GM10248 (cell line): ENCODE data around the gene EPS15.
A peak's percentile ranks its signal among the peaks of the same experiment; 100 is the strongest.

Experiments used
- CTCF ChIA-PET: fragments of 300-600 bp; sonication (Branson Sonifier 250); formaldehyde crosslinking; extraction: SDS; loops from one replicate; lab custom pipeline; 2021; ENCODE audit warnings: antibody characterized with exemption; lab: Yijun Ruan, JAX
- POLR2A ChIA-PET: fragments of 350-650 bp; sonication (Branson Sonifier 250); formaldehyde crosslinking; extraction: SDS; loops from one replicate; lab custom pipeline; 2020; ENCODE audit warnings: antibody characterized with exemption; lab: Yijun Ruan, JAX
- DNase-seq: peaks from one replicate; pipeline ENCODE4 v3.0.0; 2012; ENCODE audit errors: extremely low spot score
- TF ChIP-seq, protein P1 (sequence below): IDR thresholded peaks from 2 replicates; pipeline ENCODE4 v1.5.1; 2012; ENCODE audit warnings: mild to moderate bottlenecking, low read depth; ENCODE audit errors: extremely low read depth, missing control alignments, control extremely low read depth

EPS15 gene

DNA sequence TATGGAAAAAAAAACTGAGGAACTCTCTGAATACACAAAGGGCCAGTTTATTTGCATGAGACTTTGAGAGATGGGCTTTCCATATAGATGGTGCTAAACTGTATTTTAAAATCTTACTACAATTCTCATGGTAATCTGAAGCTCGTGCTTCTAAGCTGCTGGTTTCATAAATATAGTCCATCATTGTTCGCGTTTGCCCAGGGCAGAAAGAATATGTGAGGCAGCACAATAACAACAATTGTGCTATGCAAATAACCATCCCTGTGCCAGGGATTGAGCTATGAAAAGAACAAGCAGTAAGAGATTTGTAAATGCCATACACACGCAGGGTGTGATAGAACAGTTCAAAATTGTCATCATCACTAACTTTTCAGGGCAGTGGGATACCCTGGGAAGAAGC is 4.9 kb upstream of the EPS15 start:
- DNase-seq, result no peak
- CTCF ChIA-PET, result interaction anchor here (4.0 kb wide), 1 partner anchor 11 kb away, joined by 22 read pairs; no protein-coding TSS in a partner anchor
- TF ChIP-seq, protein P1, sequence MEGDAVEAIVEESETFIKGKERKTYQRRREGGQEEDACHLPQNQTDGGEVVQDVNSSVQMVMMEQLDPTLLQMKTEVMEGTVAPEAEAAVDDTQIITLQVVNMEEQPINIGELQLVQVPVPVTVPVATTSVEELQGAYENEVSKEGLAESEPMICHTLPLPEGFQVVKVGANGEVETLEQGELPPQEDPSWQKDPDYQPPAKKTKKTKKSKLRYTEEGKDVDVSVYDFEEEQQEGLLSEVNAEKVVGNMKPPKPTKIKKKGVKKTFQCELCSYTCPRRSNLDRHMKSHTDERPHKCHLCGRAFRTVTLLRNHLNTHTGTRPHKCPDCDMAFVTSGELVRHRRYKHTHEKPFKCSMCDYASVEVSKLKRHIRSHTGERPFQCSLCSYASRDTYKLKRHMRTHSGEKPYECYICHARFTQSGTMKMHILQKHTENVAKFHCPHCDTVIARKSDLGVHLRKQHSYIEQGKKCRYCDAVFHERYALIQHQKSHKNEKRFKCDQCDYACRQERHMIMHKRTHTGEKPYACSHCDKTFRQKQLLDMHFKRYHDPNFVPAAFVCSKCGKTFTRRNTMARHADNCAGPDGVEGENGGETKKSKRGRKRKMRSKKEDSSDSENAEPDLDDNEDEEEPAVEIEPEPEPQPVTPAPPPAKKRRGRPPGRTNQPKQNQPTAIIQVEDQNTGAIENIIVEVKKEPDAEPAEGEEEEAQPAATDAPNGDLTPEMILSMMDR, result no peak
- POLR2A ChIA-PET, result no interaction called here

DNA sequence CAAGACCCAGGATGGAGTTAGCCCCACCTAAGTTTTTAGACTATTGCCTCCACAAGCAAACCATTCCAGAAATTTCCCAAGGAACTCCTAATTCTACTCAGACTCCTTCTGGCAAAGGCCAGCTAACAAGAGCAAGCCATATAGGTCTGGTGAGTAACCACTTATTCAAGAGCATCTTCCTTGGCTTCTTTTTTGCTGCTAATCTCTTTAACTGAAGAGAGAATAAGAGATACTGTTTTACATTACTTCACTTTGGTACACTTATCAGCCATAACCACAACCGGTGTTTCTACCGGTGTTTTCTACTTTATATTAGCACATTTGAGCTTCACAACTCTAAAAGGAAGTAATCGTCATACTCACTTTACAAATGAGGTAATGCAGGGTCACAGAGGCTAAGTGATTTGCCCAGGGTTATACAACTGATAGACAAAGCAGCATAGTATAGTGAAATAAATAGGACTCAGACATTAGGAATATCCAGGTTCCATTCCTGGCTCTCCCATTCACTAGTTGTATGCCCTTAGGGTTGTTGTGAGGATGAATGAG is 1.7 kb upstream of the EPS15 start:
- TF ChIP-seq, protein P1, result no peak
- DNase-seq, result no peak
- CTCF ChIA-PET, result interaction anchor here (1.0 to 4.0 kb wide), 3 partner anchors 14 to 17 kb away, joined by 3 to 22 read pairs (median 12); no protein-coding TSS in a partner anchor
- POLR2A ChIA-PET, result no interaction called here

DNA sequence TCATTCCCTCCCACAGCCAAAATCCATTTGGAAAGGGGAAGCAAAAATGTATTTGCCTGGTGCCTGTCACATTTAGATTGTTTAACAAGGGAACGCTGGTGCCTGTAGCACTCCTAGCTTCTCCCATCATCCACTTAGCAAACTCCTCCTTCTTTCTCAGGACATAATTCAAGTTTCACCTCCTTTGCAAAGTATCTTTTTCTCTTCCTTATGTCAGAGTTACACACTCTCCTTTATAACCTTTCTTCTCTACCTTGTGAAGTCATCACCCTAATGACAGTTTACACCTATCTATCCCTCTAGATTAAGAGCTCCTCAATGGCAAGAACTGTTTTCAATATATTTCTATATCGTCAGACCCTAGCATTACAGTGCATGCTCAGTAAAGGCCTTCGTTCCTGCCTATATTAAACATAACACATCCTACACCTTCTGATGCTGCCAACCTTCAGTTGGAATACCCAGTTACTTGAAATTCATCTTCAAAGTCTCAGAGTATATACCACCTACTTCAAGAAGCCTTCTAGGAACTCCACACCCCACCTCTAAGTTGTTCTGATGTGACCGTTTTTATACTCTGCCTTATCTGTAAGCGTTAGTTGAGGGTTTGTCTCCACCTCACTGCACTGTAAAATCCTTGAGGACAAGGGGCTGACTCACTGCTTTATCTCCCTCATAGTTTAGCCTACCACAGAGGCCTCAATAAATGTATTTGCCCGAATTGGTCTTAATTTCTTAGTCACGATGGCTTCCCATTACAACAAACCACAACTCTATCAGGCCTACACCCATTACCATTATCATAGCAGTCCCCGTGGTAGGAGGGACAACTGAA is 1.0 kb upstream of the EPS15 start:
- POLR2A ChIA-PET, result interaction anchor here (1.3 kb wide), 1 partner anchor 13 kb away, joined by 3 read pairs; no protein-coding TSS in a partner anchor
- TF ChIP-seq, protein P1, result no peak
- CTCF ChIA-PET, result interaction anchor here (1.0 to 2.1 kb wide), 4 partner anchors 14 to 32 kb away, joined by 3 to 12 read pairs (median 4); no protein-coding TSS in a partner anchor
- no peak for DNase-seq

DNA sequence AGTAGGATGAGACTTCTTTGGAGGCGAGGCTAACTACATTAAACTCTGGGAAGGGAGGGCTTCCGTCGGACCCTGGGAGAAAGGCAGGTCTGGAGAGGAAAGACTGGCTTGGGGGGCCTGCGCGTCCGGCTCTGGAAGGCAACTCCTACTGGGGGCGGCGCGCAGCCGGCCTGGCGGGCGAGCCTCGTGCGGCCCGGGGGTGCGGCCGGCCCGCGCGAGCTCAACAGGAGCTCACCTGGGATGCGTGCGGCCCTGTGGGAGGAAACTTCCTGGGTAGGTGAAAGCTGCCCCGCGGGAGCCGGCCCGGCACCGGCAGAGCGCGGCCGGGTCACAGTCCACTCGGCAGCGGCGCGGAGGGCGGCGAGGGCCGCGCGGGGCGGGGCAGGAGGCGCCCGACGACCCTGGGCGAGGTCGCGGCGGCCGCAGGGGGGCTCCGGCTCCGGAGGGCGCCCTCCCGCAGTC is 449 bp downstream of the EPS15 start:
- POLR2A ChIA-PET, result interaction anchor here (1.3 kb wide), 1 partner anchor 12 kb away, joined by 3 read pairs; no protein-coding TSS in a partner anchor

DNA sequence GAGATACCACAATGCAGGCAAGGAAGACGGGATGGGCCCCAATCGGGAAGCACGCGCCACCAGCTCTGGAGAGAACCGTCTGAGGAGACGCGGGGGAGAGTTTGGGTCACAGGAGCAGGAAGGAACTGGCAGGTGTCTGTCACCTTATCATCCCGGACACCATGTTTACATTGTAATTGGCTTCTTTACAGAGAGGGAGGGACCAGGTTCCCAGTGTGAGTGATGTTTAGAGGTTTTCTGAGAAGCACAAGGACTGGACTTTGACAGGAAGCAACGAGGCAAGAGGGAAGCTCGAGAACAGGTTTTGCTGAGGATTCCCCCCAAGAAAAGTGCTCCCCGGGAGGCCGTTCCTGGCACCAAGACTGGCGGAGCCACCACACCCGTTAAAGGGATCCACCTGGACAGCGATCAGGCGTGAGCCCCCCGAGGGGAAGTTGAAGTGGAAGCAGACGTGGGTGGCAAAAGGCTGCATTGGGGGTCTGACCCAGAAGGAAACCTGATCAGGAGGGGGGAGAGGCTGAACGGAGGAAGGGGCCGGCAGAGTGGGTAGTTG is 957 bp downstream of the EPS15 start:
- peak; percentile 61 for DNase-seq
- TF ChIP-seq, protein P1, result no peak
- ChIA-PET POLR2A (no interaction called here), CTCF (interaction anchor here (0.7 to 3.6 kb wide), 2 partner anchors 12 to 47 kb away, joined by 3 to 19 read pairs; no protein-coding TSS in a partner anchor)

More for the DNA sequence above, 449 bp downstream of the EPS15 start:
- peak; percentile 30 for DNase-seq
- TF ChIP-seq, protein P1, result no peak
- CTCF ChIA-PET, result interaction anchor here (0.7 to 2.1 kb wide), 5 partner anchors 9 to 47 kb away, joined by 3 to 12 read pairs (median 3); no protein-coding TSS in a partner anchor
